ENCODE data around the gene TRPV5.

Gene TRPV5

GRCh38 chr7:142898377-142899170, 35.0 kb downstream of the TRPV5 start:
- no peak for TF ChIP-seq CTCF (IDR thresholded peaks at IDR 0.05; ENCODE audit: low read length, missing control alignments)
- no peak for DNase-seq (ENCODE audit: low read depth)
- H3K4me3 ChIP-seq (replicated peaks; ENCODE audit: low read depth, low read length): no peak overlapping the region

- no peak for TF ChIP-seq CTCF (IDR thresholded peaks at IDR 0.05; ENCODE audit: low read length, missing control alignments)
- H3K4me3 ChIP-seq (replicated peaks; ENCODE audit: low read depth, low read length): no peak overlapping the region
- no peak for DNase-seq (ENCODE audit: low read depth)
These were observed 35.9 kb downstream of the TRPV5 start for GRCh38 chr7:142897691-142898090.

- DNase-seq (ENCODE audit: low read depth): no peak
- no peak for TF ChIP-seq CTCF (IDR thresholded peaks at IDR 0.05; ENCODE audit: low read length, missing control alignments)
- no peak overlapping the region for H3K4me3 ChIP-seq (replicated peaks; ENCODE audit: low read depth, low read length)
These were observed 36.7 kb downstream of the TRPV5 start for GRCh38 chr7:142896741-142897379.

- no peak for DNase-seq (ENCODE audit: low read depth)
- no peak for TF ChIP-seq CTCF (IDR thresholded peaks at IDR 0.05; ENCODE audit: low read length, missing control alignments)
- no peak overlapping the region for H3K4me3 ChIP-seq (replicated peaks; ENCODE audit: low read depth, low read length)
These were observed 37.4 kb downstream of the TRPV5 start for GRCh38 chr7:142896151-142896550.

GRCh38 chr7:142894985-142895593, 38.5 kb downstream of the TRPV5 start:
- no peak overlapping the region for H3K4me3 ChIP-seq (replicated peaks; ENCODE audit: low read depth, low read length)
- DNase-seq (ENCODE audit: low read depth): no peak
- TF ChIP-seq CTCF (IDR thresholded peaks at IDR 0.05; ENCODE audit: low read length, missing control alignments): no peak

- DNase-seq (ENCODE audit: low read depth): no peak
- no peak overlapping the region for H3K4me3 ChIP-seq (replicated peaks; ENCODE audit: low read depth, low read length)
- TF ChIP-seq CTCF (IDR thresholded peaks at IDR 0.05; ENCODE audit: low read length, missing control alignments): no peak
These were observed 39.2 kb downstream of the TRPV5 start for GRCh38 chr7:142894112-142894984.
